Stimulated activated CD4-positive, alpha-beta T cell treated with anti-CD3 and anti-CD28 coated beads, Interleukin-12 subunit alpha, Interleukin-12 subunit beta, amount 100 ng/mL, for 48 hours (primary cell): Measurements from ENCODE around the gene SPSB1.

Source experiments
- DNase-seq, 3 donors: peaks; one replicate each; pipeline ENCODE4 v3.0.0-alpha.2; 2020; ENCODE audit warnings: low read depth in 2 of 3, low spot score in 1 of 3

Gene SPSB1

GRCh38 chr1:9416506-9416905 lies 123.8 kb downstream of the SPSB1 start:
- no peak for DNase-seq

- no peak for DNase-seq
Measured at GRCh38 chr1:9416918-9417500, 124.3 kb downstream of the SPSB1 start.

DNA sequence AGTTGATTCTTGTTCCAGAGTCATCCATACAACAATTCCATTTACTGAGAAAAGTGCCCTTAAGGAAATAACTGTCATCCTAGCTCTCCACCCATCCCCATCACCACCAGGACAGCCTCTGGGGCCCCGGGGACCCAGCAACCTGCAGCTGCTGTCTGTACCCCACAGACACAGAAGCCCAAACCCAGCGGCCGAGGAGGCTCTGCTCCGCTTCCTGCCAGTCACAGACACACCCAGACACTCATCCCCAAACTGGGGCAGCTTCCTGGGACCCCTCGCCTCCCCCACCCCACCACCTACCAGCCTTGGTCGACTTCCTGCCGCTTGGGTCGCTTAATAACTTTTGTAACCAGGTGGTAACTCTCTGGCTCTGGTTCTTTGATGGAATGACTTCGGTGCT lies 125.0 kb downstream of the SPSB1 start:
- no peak for DNase-seq

GRCh38 chr1:9418851-9419250 lies 126.2 kb downstream of the SPSB1 start:
- no peak for DNase-seq
